ENCODE data around the gene ARL8A. TPM values are rescaled to one million over a fixed set of nuclear protein-coding genes. Genes with fewer than 3 reads are reported as not detected.

Gene ARL8A
- total RNA-seq, 1 donor: 16.9 TPM

- no peak for TF ChIP-seq CTCF (IDR thresholded peaks at IDR 0.05; ENCODE audit: insufficient read depth, low read length)
- peak; percentile 73 for DNase-seq (ENCODE audit: low read depth)
- no peak overlapping the region for H3K4me3 ChIP-seq (ENCODE audit: low read depth, low read length)
Measured at GRCh38 chr1:202105571-202106339, 38.8 kb downstream of the ARL8A start.

GRCh38 chr1:202104073-202104472 lies 40.5 kb downstream of the ARL8A start:
- TF ChIP-seq CTCF (IDR thresholded peaks at IDR 0.05; ENCODE audit: insufficient read depth, low read length): no peak
- DNase-seq (ENCODE audit: low read depth): no peak
- H3K4me3 ChIP-seq (ENCODE audit: low read depth, low read length): no peak overlapping the region

- DNase-seq (ENCODE audit: low read depth): peak; percentile 33
- no peak overlapping the region for H3K4me3 ChIP-seq (ENCODE audit: low read depth, low read length)
- no peak for TF ChIP-seq CTCF (IDR thresholded peaks at IDR 0.05; ENCODE audit: insufficient read depth, low read length)
Measured at GRCh38 chr1:202101184-202101583, 43.4 kb downstream of the ARL8A start.

- TF ChIP-seq CTCF (IDR thresholded peaks at IDR 0.05; ENCODE audit: insufficient read depth, low read length): no peak
- H3K4me3 ChIP-seq (ENCODE audit: low read depth, low read length): no peak overlapping the region
- no peak for DNase-seq (ENCODE audit: low read depth)
Measured at GRCh38 chr1:202093858-202094257, 50.7 kb downstream of the ARL8A start.

GRCh38 chr1:202090994-202091393 lies 53.5 kb downstream of the ARL8A start:
- TF ChIP-seq CTCF (IDR thresholded peaks at IDR 0.05; ENCODE audit: insufficient read depth, low read length): no peak
- H3K4me3 ChIP-seq (ENCODE audit: low read depth, low read length): no peak overlapping the region

GRCh38 chr1:202088206-202088605 lies 56.3 kb downstream of the ARL8A start:
- DNase-seq (ENCODE audit: low read depth): no peak
- H3K4me3 ChIP-seq (ENCODE audit: low read depth, low read length): no peak overlapping the region
- no peak for TF ChIP-seq CTCF (IDR thresholded peaks at IDR 0.05; ENCODE audit: insufficient read depth, low read length)

More at GRCh38 chr1:202090994-202091393, 53.5 kb downstream of the ARL8A start:
- DNase-seq (ENCODE audit: low read depth): no peak

Measured in fibroblast of the aortic adventitia (primary cell).